Heart right ventricle (tissue), 16 donors: ENCODE measurements around the gene SLX4IP. TPM values are rescaled to one million over a fixed set of nuclear protein-coding genes. Genes with fewer than 3 reads are reported as not detected.

Experiments used
- ATAC-seq, 8 donors: fragments of 200-7000 bp; cut with Tn5 transposase; one replicate each; pipeline ENCODE4 v1.9.1; 2020; ENCODE audit warnings: mild to moderate bottlenecking in 8 of 8, moderate library complexity in 8 of 8, moderate number of reproducible peaks in 1 of 8
- DNase-seq, 2 donors: peaks; one replicate each; pipeline ENCODE4 v3.0.0-alpha.2; 2020
- H3K27ac ChIP-seq, 10 donors: fragments of 200-600 bp; sonication (generic) in 2 of 10; one replicate each; pipeline versions ENCODE4 v1.5.0 to v1.8.0; 2020 to 2022; ENCODE audit warnings: mild to moderate bottlenecking in 3 of 10
- H3K27me3 ChIP-seq, 7 donors: fragments of 200-600 bp; one replicate each; pipeline ENCODE4 v1.8.0; 2021 to 2022; ENCODE audit warnings: mild to moderate bottlenecking in 2 of 7
- H3K36me3 ChIP-seq, 9 donors: fragments of 200-600 bp; sonication (generic) in 1 of 9; one replicate each; pipeline versions ENCODE4 v1.5.0 to v1.8.0; 2020 to 2022; ENCODE audit warnings: mild to moderate bottlenecking in 2 of 9
- H3K4me1 ChIP-seq, 9 donors: fragments of 200-600 bp; sonication (generic) in 1 of 9; one replicate each; pipeline versions ENCODE4 v1.5.0 to v1.8.0; 2020 to 2022; ENCODE audit warnings: mild to moderate bottlenecking in 4 of 9
- H3K4me3 ChIP-seq, 10 donors: fragments of 200-600 bp; sonication (generic) in 2 of 10; one replicate each; pipeline versions ENCODE4 v1.5.0 to v1.8.0; 2020 to 2022; ENCODE audit warnings: mild to moderate bottlenecking in 7 of 10, moderate library complexity in 2 of 10
- H3K9me3 ChIP-seq, 11 donors: fragments of 200-600 bp in 10 of 11; sonication (generic) in 2 of 11; one replicate each; pipeline versions ENCODE4 v1.5.0 to v1.8.0; 2013 to 2022; ENCODE audit warnings: mild to moderate bottlenecking in 2 of 11, control low read depth in 1 of 11, moderate library complexity in 1 of 11
- WGBS, 2 donors: extraction: QIAGEN DNeasy Blood & Tissue Kit; methylation state at CpG; one replicate each; pipeline ENCODE4 v1.1.7; 2013; ENCODE audit warnings: inconsistent platforms in 1 of 2; 5-methylcytosine and 5-hydroxymethylcytosine counted together
- intact Hi-C, 10 donors: fragments of 100-400 bp; cut with DNase I; formaldehyde crosslinking; loops; one replicate each; pipeline versions ENCODE4 v1.11.1 to v1.14.2; 2022
- polyA plus RNA-seq, 2 donors: library from polyadenylated mRNA; stranded (reverse); fragments of 200-250 nt; gene quantifications; one replicate each; pipeline ENCODE4 v1.2.3, GENCODE V29; 2013
- total RNA-seq, 10 donors: library from RNA; stranded (reverse); fragmentation: NEBNext Ultra II Directional in 3 of 10; extraction: Animal tissue kit (Norgen Biotek cat#: 25700) in 3 of 10; gene quantifications; one replicate each; pipeline versions ENCODE4 v1.2.1 to v1.2.4, GENCODE V29; 2021 to 2023
- TF ChIP-seq, protein P1 (sequence below), 9 donors: fragments of 200-600 bp; sonication (generic) in 2 of 9; IDR thresholded peaks; one replicate each; pipeline versions ENCODE4 v1.5.0 to v1.8.0; 2021 to 2022; ENCODE audit warnings: antibody characterized with exemption in 9 of 9, mild to moderate bottlenecking in 5 of 9, moderate library complexity in 1 of 9
- donor health status: Arrhythmogenic right ventricular cardiomyopathy.
- donor health status: ischemic (EF 13 %, LVEDD 7.1; RV severe dilation, severe dysfunction).
- donor health status: healthy with polysubstance abuse.
- donor health status: DM: no; HTN: yes; CAD: no.
- donor health status: DM: no; HTN: no; CAD: no.
- donor health status: ischemic (EF 25% LVEDD 6.9; RV normal size, moderate dysfunction).
- donor health status: ischemic (EF 25% LVEDD 5.7; RV mildly dilated, moderate dysfunction).
- donor health status: healthy.
- donor health status: DM: yes; HTN: yes; CAD: no.
- donor health status: Ischemic cardiomyopathy.
- donor health status: ischemic (EF 35%, LVEDD 5.7; RV mildly dilated, moderate dysfunction).
- donor health status: nonischemic (EF 11% LVEDD 7.7; RV severe dilation, severe dysfunction).
- donor health status: DM: yes; HTN: yes; CAD: no.
- donor health status: PGD.
- donor health status: ischemic (EF 29% LVEDD 5.4; RV normal size, mild dysfunction).
- donor health status: nonischemic (EF 23%, LVEDD 6.1; RV moderate dilation, normal function).

Gene SLX4IP
- total and polyA plus RNA-seq, 12 donors = 0.71 to 3.1 (median 2.6) TPM

DNA sequence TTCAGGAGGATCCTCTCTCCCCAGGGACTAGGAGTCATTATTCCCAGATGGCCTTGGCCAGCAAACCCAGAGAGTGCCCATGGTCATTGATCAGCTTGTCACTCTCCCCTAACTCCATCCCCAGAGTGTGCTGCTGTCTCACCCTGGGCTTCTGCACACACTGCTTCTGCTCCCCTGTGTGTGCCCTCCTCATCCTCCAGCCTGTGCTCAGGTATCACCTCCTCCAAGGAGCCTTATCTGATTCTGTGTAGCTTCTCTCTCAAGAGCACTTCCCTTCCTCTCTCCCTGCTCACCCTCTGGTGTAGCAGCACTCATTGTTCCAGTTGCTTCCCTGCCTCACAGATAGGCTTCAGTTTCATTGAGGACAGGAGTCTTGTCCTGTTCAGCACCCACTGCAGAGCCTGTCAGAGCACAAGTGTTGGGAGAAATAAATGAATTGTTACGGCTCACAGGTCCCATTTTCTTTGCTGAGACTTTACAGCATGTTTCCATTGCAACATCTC lies 136.3 kb downstream of the SLX4IP start:
- Histone ChIP-seq H3K4me3 (no peak overlapping the region), H3K4me1 (peaks cover 0 to 7% (median 0%) of the 10 kb centered on the region in 9 donors), H3K9me3 (no peaks in the 10 kb centered on the region), H3K27ac (no peak overlapping the region), H3K36me3 (no peaks in the 10 kb centered on the region), H3K27me3 (no peaks in the 10 kb centered on the region)
- 93 to 100% methylated on average over 1 of the region's 1 CpG for WGBS, 2 donors
- TF ChIP-seq, protein P1, sequence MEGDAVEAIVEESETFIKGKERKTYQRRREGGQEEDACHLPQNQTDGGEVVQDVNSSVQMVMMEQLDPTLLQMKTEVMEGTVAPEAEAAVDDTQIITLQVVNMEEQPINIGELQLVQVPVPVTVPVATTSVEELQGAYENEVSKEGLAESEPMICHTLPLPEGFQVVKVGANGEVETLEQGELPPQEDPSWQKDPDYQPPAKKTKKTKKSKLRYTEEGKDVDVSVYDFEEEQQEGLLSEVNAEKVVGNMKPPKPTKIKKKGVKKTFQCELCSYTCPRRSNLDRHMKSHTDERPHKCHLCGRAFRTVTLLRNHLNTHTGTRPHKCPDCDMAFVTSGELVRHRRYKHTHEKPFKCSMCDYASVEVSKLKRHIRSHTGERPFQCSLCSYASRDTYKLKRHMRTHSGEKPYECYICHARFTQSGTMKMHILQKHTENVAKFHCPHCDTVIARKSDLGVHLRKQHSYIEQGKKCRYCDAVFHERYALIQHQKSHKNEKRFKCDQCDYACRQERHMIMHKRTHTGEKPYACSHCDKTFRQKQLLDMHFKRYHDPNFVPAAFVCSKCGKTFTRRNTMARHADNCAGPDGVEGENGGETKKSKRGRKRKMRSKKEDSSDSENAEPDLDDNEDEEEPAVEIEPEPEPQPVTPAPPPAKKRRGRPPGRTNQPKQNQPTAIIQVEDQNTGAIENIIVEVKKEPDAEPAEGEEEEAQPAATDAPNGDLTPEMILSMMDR (IDR thresholded peaks at IDR 0.05) = no peak
- intact Hi-C loops = no loop called here
- peak in 1 of 8 donors; percentile 41 for ATAC-seq
- DNase-seq = no peak

- H3K36me3 ChIP-seq = no peaks in the 10 kb centered on the region
- ATAC-seq = no peak
- H3K27me3 ChIP-seq = no peaks in the 10 kb centered on the region
- H3K4me1 ChIP-seq = peaks cover 0 to 8% (median 0%) of the 10 kb centered on the region in 9 donors
- TF ChIP-seq, protein P1 (IDR thresholded peaks at IDR 0.05) = no peak
- intact Hi-C loops = no loop called here
- no peak overlapping the region for H3K27ac ChIP-seq
- no peak overlapping the region for H3K4me3 ChIP-seq
- H3K9me3 ChIP-seq = no peaks in the 10 kb centered on the region
- 93 to 95% methylated on average over 8 of the region's 8 CpGs for WGBS, 2 donors
- no peak for DNase-seq
These were observed 137.7 kb downstream of the SLX4IP start for GRCh38 chr20:10572853-10573252.

DNA sequence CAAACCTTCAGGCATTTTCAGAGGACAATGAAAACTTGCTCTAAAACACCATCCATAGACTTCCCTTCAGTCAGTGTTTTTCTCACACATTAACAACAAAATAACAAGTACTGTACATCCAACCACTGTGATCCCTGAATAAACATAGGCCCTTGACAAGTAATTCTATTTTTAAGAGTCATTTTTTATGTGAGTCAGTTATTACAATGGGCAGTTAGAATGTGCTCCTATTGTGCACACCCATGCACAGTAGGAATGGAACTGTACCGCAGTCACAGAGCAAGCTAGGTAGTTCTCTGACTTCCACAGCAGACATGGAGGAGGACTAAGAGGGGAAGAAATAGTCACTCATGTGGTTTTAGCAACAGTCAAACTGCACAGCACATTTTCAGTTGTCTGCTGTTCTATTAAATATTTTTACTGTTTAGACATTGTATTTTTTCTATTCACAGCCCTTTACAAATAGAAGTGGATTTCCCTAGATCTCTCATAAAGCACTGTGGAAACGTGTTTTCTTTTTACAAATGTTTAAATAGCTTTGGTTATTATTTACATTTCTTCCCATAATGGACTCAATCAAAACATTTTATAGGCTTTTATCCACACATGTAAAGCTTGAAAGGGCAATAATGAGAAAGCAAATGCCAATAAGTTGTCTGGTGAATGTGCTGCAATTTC lies 138.3 kb downstream of the SLX4IP start:
- WGBS, 2 donors = 86 to 96% methylated on average over 2 of the region's 2 CpGs
- TF ChIP-seq, protein P1 (IDR thresholded peaks at IDR 0.05) = no peak
- Histone ChIP-seq H3K4me1 (peaks cover 0 to 8% (median 0%) of the 10 kb centered on the region in 9 donors), H3K36me3 (no peaks in the 10 kb centered on the region), H3K27me3 (no peaks in the 10 kb centered on the region), H3K9me3 (no peaks in the 10 kb centered on the region), H3K27ac (no peak overlapping the region), H3K4me3 (no peak overlapping the region)
- DNase-seq (no peak), ATAC-seq (peak in 1 of 8 donors; percentile 30)
- intact Hi-C loops = no loop called here

DNA sequence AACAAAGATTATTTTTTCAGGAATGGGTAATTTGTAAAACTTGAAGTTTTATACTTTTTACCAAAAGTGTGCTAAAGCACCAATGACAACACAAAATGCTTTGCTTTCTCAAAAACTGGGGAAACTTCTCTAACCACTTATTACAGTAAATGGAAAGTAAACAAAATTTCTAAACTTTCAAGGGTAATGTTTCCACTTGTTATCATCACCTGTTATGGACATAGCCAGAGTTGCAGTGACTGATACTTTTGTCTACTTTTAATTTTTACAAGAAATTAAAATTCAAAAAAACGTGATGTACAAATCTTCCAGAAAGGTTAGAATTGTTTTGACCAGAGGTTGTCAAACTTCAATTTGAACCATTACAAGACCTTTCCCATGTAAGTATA lies 138.8 kb downstream of the SLX4IP start:
- H3K9me3 ChIP-seq = no peaks in the 10 kb centered on the region
- H3K27ac ChIP-seq = no peak overlapping the region
- no peak overlapping the region for H3K4me3 ChIP-seq
- no peaks in the 10 kb centered on the region for H3K27me3 ChIP-seq
- intact Hi-C loops = no loop called here
- H3K36me3 ChIP-seq = no peaks in the 10 kb centered on the region
- DNase-seq (no peak), ATAC-seq (no peak)
- peaks cover 0 to 8% (median 0%) of the 10 kb centered on the region in 9 donors for H3K4me1 ChIP-seq
- 81 to 89% methylated on average over 1 of the region's 1 CpG for WGBS, 2 donors
- TF ChIP-seq, protein P1 (IDR thresholded peaks at IDR 0.05) = no peak
